GM13977 (cell line): ENCODE measurements around the gene NAV1.

Experiments
- DNase-seq: peaks from one replicate; pipeline ENCODE4 v3.0.0; 2012; ENCODE audit warnings: low spot score
- in situ Hi-C: fragments of 300-500 bp; cut with MboI; formaldehyde crosslinking; loops from one replicate; pipeline ENCODE4 v1.12.0; 2022; ENCODE audit warnings: low sequenced_read_pairs, low pct_unique_long_range_greater_than_20kb, mixed read lengths, inconsistent platforms; ENCODE audit not compliant: unreplicated experiment
- TF ChIP-seq, protein P1 (sequence below): IDR thresholded peaks from 2 replicates; pipeline ENCODE4 v1.5.1; 2012; ENCODE audit warnings: mild to moderate bottlenecking, control low read depth; ENCODE audit not compliant: insufficient read depth; ENCODE audit errors: extremely low read depth, missing control alignments

NAV1 gene

DNA sequence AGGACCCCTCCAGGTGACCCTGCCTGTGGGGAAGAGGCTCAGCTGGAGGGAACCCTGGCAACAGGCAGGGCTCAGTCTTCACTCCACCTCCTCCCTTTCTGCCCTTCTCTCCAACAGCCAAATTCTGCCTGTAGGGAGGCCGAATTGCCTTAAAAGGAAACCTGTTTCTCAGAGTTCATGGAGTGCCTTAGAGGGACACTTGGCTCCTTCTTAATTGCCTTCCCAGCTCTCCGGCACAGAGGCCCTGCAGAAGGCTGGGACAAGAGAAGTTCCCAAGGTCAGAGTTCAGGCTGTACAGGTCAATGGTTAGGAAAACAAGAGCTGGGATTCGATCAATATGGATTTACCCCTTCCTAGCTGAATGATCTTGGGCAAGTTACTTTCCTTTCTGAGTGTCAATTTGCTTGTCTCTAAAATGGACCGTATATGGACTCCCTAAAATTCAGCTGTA is 38.2 kb upstream of the NAV1 start:
- TF ChIP-seq, protein P1, sequence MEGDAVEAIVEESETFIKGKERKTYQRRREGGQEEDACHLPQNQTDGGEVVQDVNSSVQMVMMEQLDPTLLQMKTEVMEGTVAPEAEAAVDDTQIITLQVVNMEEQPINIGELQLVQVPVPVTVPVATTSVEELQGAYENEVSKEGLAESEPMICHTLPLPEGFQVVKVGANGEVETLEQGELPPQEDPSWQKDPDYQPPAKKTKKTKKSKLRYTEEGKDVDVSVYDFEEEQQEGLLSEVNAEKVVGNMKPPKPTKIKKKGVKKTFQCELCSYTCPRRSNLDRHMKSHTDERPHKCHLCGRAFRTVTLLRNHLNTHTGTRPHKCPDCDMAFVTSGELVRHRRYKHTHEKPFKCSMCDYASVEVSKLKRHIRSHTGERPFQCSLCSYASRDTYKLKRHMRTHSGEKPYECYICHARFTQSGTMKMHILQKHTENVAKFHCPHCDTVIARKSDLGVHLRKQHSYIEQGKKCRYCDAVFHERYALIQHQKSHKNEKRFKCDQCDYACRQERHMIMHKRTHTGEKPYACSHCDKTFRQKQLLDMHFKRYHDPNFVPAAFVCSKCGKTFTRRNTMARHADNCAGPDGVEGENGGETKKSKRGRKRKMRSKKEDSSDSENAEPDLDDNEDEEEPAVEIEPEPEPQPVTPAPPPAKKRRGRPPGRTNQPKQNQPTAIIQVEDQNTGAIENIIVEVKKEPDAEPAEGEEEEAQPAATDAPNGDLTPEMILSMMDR: no peak
- no peak for DNase-seq
- in situ Hi-C loops: no loop called here

DNA sequence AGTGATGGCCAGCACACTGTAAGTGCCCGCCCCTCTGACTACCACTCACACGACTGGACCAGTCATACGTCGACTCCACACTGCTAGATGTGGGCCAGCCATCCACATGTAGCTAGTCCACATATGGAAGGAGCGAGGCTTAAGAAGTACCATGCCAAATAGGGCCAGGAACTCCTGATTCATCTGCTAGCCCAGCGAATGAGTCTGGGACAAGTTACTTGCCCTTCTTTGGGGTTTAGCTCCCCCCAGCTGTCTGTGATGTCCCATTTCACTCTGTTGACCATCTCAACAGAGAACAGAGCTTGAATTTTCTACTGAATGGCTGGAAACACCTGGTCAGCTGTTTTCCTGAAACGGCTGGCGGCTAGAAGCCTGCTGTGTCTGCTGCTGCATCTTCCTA is 37.8 kb upstream of the NAV1 start:
- in situ Hi-C loops: no loop called here
- DNase-seq: no peak
- TF ChIP-seq, protein P1: no peak

DNA sequence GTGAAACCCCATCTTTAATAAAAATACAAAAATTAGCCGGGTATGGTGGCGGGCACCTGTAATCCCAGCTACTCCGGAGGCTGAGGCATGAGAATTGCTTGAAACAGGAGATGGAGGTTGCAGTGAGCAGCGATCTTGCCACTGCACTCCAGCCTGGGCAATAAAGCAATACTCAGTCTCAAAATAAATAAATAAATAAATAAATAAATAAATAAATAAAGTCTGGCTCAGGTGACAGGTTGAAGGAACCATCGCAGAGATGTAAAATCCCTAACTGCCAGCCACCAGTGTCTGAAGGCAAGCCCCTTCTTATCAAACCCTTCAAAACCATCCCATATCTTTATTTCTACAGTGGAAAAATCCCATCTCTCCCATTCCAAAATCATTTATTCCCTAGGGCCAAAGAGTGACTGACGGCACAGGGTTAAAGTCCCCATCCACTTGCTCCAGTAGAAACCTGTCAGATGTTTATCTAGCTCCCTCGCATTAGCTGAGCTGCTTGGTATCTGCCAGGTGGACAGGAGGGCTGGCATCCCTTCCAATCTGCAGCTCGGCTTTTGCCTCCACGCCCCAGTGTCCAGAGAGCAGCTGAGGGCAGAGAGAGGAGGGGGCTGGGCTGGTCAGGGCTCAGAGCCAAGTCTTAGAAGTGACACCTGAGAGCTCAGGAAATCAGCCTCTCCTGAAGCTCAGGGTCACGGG is 37.0 kb upstream of the NAV1 start:
- TF ChIP-seq, protein P1: no peak
- in situ Hi-C loops: no loop called here
- DNase-seq: no peak

DNA sequence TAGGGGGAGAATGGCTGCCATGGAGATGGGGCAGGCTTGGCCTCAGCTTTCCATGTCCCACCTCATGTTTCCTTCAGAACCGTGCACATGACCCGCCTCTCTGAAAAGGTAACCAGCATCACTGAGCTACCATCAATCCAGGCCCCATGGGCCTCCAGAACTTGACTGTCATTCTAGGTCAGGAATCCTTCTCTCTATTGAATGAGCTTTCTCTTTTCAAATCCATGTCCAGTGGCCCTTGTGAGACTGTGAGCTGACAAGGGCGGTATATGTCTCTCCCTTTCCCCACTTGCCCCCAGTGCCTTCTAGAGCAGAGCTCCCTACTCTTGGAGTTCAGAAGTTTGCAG is 36.4 kb upstream of the NAV1 start:
- no peak for DNase-seq
- in situ Hi-C loops: no loop called here
- TF ChIP-seq, protein P1: no peak

DNA sequence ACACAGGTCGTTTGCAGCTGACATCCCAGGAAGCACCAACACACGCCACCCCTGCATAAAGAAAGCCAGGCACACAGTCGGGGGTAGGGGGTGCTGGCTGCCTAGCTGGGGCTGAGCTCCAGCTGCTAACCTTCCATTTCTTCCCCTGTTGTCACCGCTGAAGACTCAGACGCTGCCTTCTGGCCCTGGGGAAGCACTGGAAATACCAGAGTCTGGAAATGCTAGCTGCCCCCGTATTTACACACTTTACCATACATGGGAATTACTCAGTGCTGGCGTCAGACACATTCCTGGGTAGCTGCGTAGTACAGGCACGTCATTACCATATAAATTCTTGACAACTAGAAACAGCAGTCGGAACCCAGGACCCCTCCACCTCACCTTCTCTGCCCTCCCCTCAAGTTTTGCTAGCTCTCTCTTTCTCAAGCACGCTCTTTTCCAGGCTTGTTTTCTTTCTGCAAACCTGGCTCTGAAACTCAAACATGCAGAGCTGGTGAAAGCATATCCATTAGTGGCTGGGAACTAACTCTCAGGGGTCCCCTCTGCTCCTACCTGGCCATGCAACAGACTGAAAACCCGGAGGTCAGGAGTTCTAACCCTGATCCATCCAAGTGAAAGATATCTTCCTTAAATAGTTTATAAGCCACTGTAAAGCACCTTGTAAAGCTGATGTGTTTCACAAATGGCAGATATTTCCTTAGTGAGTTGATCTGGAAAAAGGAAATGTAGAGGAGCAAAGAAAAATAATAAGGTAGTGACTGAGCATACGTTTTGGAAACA is 35.3 kb upstream of the NAV1 start:
- TF ChIP-seq, protein P1: no peak
- in situ Hi-C loops: no loop called here
- no peak for DNase-seq

DNA sequence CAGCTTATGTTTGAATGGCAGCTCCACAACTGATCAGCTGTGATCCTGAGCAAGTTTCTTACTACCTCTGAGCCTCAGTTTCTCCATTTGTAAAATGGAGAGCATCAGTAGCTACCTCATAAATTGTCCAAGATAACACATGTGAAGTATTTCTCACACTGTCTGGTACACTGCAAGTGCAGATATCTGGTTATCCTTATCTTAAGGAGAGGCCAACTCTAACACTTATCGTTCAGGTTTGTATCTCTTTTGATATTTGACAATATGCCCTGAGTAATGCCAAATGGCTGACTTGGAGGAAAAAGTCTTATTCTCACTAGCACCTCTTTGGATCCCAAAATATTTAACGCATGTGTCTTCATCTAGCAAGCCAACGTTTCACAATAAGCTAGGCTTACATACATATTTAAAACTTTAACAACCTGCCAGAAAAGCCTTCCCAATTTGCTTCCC is 34.7 kb upstream of the NAV1 start:
- TF ChIP-seq, protein P1: no peak
- in situ Hi-C loops: no loop called here
- no peak for DNase-seq
